Embryonic facial prominence (tissue), 1 donor: Measurements from ENCODE around the gene KRTAP19-2.
"Not testable (repeated sequence)": the region's sequence is repeated elsewhere in the genome, so short reads cannot be mapped to it uniquely, and the experiment has no call there.

Experiments used
- DNase-seq: peaks from one replicate; pipeline ENCODE4 v3.0.0-alpha.2; 2016; ENCODE audit errors: extremely low spot score

KRTAP19-2 gene

DNA sequence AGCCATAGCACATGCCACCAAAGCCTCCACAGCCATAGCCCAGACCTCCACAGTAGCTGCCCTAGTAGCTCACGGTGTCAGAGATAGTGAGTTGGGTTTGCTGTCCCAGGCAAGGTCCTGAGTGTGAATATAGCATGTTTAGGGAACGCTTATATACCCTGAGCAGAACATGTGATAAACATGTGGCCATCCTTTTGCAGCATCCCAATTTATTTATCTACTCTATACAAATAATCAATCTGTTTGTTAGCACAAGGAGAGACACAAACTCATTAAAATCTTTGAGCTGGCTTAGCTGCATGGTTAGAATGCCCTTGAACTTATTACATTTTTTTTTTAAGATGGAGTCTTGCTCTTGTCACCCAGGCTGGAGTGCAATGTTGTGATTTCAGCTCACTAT lies at the start of gene KRTAP19-2:
Gene KRTAP19-2 (minus strand): TSS at position 101 of the 400 bp plus-strand sequence. CDS start 88 bp downstream, at position 13.
- DNase-seq = no peak

DNA sequence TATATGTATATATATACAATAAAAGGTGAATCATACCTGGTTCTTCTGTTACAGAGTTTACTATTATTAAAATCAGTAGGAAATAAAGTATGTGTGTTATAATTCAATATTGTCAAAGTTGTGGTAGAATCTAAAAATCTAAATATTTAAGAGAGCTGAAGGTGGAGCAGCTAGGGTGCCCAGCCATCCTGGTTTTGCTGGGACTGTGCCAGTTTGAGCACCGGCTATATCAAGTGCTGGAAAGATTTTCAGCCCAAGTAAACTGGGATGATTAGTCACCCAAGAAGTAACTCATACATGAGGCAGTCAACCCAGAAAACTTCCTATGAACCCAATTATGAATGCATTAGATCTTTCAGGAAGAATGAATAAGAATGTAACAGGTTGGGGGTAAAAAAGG lies 31.6 kb upstream of the KRTAP19-2 start:
- DNase-seq = no peak

DNA sequence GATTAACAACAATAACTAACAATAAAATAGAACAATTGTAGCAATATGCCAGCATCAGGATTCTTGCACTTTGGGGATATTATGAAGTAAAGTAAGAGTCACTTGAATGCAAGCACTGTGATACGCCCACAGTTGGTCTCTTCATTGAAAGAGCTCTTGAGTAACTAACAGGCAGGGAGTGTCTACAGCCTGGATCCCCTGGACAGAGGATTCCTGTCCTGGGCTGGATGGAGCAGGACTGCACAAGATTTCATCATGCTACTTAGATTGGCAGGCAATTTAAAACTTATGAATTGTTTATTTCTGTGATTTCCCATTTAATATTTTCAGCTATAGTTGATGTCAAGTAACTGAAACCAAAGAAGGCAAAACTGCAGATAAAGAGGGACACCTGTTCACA lies 28.4 kb upstream of the KRTAP19-2 start:
- no peak for DNase-seq

- DNase-seq = not testable (repeated sequence)
Measured at GRCh38 chr21:30505621-30506205, 18.5 kb upstream of the KRTAP19-2 start.

- no peak for DNase-seq
Measured at GRCh38 chr21:30502041-30502440, 14.8 kb upstream of the KRTAP19-2 start, which contains the start of gene KRTAP19-5. TSS of gene KRTAP19-5 (minus strand) at chr21:30502141. CDS start at chr21:30502090, 51 bp downstream.

DNA sequence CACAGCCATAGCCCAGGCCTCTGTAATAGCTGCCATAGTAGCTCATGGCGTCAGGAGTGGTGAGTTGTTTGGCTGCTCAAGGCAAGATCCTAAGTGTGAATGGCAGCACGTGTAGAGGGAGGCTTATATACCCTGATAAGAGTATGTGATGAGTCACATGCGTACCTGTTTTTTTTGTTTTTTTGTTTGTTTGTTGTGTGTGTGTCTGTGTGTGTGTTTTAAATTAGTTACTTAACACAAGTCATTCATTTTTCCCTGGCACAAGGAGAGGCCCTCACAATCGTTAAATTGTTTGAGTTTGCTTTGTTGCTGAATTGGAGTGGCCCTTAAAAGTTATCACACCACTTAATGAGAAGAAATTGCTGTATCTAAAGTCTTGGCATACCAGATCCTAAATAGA lies 9.8 kb upstream of the KRTAP19-2 start, which contains the start of gene KRTAP19-4:
Gene KRTAP19-4 (minus strand): TSS at position 101 of the 400 bp plus-strand sequence. CDS start 55 bp downstream, at position 46.
- no peak for DNase-seq

DNA sequence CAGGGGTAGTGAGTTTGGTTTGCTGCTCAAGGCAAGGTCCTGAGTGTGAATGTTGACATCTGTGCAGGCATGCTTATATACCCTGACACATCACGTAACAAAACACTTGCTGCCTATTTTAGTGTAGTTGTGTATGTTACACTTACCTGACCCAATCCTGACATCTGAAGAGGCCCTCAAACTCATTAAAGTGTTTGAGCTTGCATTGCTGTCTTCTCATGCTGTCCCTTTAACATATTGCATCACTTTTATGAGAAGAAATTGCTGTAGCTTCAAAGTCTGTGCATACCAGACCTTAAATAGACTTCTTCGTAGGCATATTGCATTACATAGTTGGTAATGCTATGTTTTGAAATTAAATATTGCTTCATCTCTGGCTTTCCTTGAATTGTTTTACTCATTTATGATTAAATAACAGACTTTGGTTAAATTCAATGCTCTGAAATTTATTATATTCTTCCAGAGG lies 4.8 kb upstream of the KRTAP19-2 start, which contains the start of gene KRTAP19-3:
Gene KRTAP19-3 (minus strand): TSS at position 51 of the 466 bp plus-strand sequence. CDS start 56 bp downstream, outside the sequence.
- DNase-seq = no peak

GRCh38 chr21:30486180-30486579 lies 1.1 kb downstream of the KRTAP19-2 start:
- DNase-seq = no peak

DNA sequence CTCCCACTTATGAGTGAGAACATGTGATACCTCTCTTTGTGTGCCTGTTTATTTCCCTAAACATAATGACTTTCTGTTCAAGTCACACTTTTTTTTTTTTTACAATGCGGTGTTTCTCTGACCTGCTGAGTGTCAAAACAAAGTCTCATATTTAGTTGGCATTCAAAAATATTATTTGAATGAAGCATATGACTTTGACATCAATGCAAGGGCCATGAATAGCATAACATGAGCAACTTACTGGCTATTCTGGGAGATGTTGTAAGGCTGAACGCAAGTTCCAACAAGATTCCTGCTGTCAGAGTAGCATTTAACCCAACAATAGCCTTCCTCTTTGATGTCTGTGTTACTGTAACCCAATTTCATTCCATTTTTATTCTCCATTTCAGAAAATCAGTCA lies 5.1 kb downstream of the KRTAP19-2 start:
- no peak for DNase-seq

GRCh38 chr21:30480145-30480544 lies 7.1 kb downstream of the KRTAP19-2 start, which contains the start of gene KRTAP19-1:
TSS of gene KRTAP19-1 (minus strand) at chr21:30480367. CDS start at chr21:30480317, 50 bp downstream.
- DNase-seq = no peak

DNA sequence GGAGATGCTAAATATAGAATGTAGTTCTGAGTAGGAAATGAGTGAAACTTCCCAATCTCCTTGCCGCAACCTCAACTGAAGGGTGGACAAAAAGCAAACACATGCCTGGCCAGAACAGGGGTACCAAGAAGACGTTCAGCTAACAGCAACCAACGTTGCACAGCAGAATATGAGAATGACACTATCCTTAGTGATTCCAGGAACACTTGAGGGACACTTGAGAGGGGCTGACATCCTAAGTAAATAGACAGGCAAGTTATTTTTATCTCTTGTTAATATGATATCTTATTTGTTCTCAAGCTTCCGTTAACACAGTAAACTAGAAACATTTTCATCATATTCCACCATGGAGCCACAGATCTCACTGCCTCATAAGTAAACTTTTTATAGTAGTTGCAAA lies 8.0 kb downstream of the KRTAP19-2 start:
- DNase-seq = no peak

GRCh38 chr21:30478004-30478403 lies 9.2 kb downstream of the KRTAP19-2 start:
- DNase-seq = no peak

GRCh38 chr21:30468900-30469714 lies 18.1 kb downstream of the KRTAP19-2 start:
- no peak for DNase-seq

GRCh38 chr21:30463713-30464112 lies 23.5 kb downstream of the KRTAP19-2 start:
- DNase-seq = no peak

DNA sequence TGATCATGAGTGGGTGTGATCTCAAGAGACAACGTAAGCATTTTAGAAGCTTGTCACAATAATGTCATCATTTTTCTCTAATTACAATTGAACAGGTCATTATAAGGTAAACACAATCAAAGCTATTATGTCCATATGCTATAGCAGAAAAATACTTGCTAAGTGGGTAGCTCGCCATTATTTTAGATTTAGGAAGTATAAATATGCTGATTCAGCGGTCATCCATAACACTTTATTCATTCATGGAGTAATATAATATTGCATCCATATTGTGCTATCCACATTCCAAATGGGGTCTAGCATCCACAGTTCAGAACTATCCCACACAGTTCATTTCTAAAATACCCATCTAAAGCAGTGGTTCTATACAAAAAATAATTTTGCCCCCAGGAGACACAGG lies 38.7 kb downstream of the KRTAP19-2 start:
- DNase-seq = no peak

- DNase-seq = no peak
Measured at GRCh38 chr21:30447056-30447455, 40.2 kb downstream of the KRTAP19-2 start.

DNA sequence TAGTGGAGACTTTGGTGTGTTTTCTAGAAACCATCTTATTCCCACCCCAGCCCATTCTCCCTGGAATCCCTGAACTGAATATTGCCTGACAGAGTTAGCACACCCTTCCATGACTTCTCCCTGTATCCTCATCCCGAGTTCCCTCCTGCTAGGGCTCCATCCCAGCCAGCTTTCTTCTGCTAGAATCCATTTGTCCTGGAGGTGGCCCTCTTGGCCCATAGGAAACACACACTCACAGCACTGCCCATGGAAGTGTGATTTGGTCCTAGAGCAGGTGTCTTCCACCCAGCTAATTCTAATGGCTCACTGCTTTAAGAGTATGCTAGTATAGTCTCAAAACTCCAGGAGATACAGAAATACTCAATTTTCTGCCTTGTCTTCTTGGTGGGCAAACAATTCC lies 43.0 kb downstream of the KRTAP19-2 start:
- no peak for DNase-seq

DNA sequence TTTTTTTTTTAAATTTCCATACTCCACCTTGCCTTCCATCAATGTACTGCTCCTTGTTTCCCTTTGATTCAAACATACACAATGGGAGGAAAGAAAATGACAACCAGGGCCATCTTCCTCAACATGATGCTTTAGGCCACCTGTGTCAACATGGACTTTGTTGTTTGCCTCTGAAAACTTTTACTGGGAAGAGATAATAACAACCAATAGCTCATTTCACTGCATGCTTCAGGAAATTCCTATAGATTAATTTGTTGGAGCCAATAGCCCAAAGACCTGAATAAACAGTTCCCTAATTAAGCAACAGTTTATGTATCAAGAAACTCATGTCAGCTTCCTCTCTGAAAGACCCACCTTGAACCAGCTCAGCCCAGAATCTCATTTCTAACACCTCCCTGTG lies 44.0 kb downstream of the KRTAP19-2 start:
- DNase-seq = no peak

DNA sequence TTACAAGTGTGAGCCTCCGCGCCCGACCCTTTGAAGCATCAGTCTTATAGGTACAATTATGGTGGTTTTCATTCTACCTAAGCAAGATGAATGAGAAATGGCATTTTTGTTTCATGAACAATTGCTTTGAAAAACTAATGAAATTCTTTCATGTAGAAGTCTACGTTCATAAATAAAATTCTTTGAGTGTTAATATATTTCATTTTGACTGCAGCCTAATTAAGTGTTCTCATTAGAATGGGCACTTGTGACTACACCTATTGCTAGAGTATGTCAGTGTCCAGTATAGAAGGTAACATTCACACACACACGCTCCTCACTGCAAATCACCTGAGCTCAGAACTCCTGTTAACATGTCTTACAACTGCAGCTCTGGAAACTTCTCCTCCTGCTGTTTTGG lies 47.3 kb downstream of the KRTAP19-2 start, which contains the start of gene KRTAP15-1:
Gene KRTAP15-1 (plus strand): TSS at position 301 of the 400 bp plus-strand sequence. CDS start 53 bp downstream, at position 354.
- no peak for DNase-seq
